Muscle layer of duodenum (tissue), 2 donors: ENCODE measurements around the gene ADD3.
"Not testable (repeated sequence)": the region's sequence is repeated elsewhere in the genome, so short reads cannot be mapped to it uniquely, and the experiment has no call there.

Experiments
- H3K27ac ChIP-seq: one replicate; pipeline ENCODE4 v1.7.0; 2013; ENCODE audit warnings: mild to moderate bottlenecking, low read length
- H3K27me3 ChIP-seq: one replicate; pipeline ENCODE4 v1.7.0; 2013; ENCODE audit warnings: low read depth, mild to moderate bottlenecking, control low read depth, low read length
- H3K36me3 ChIP-seq, 2 donors: one replicate each; pipeline ENCODE4 v1.7.0; 2013; ENCODE audit warnings: low read length in 2 of 2, control low read depth in 1 of 2, mild to moderate bottlenecking in 1 of 2; ENCODE audit not compliant: insufficient read depth in 2 of 2, control insufficient read depth in 1 of 2
- H3K4me1 ChIP-seq, 2 donors: one replicate each; pipeline ENCODE4 v1.7.0; 2013; ENCODE audit warnings: low read length in 2 of 2, mild to moderate bottlenecking in 2 of 2, control low read depth in 1 of 2, moderate library complexity in 1 of 2; ENCODE audit not compliant: insufficient read depth in 2 of 2, control insufficient read depth in 1 of 2
- H3K4me3 ChIP-seq, 2 donors: one replicate each; pipeline ENCODE4 v1.7.0; 2013; ENCODE audit warnings: low read length in 2 of 2, low read depth in 1 of 2, mild to moderate bottlenecking in 1 of 2
- H3K9me3 ChIP-seq, 2 donors: one replicate each; pipeline ENCODE4 v1.7.0; 2013; ENCODE audit warnings: low read length in 2 of 2, control low read depth in 1 of 2, mild to moderate bottlenecking in 1 of 2; ENCODE audit not compliant: control insufficient read depth in 1 of 2
- donor health status: healthy.

ADD3 gene

GRCh38 chr10:110093722-110094121, 85.9 kb downstream of the ADD3 start:
- H3K9me3 ChIP-seq, result no peaks in the 10 kb centered on the region
- no peaks in the 10 kb centered on the region for H3K4me1 ChIP-seq
- no peaks in the 10 kb centered on the region for H3K36me3 ChIP-seq
- no peak overlapping the region for H3K4me3 ChIP-seq
- no peaks in the 10 kb centered on the region for H3K27me3 ChIP-seq
- H3K27ac ChIP-seq, result no peak overlapping the region

DNA sequence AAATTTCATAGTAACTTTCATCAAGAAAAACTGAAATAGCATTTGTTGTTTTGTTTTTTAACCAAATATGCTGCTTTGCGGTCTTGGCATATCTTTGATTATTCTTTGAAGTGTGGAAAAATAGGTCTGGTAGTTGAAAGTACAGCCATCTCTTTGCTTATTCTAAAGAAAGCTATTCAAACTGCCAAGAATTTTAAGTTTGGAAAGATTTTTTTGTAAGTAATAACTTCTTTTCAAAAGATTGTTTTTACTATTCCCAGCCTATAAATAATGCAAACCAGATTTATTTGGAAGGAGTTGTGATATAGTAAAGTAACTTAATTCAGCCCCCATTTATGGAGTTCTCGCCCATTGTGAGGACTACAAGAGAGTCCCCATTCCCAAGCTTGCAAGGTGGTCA, 87.0 kb downstream of the ADD3 start:
- H3K27me3 ChIP-seq, result no peaks in the 10 kb centered on the region
- H3K9me3 ChIP-seq, result no peaks in the 10 kb centered on the region
- no peak overlapping the region for H3K27ac ChIP-seq
- peaks cover 0 to 3% of the 10 kb centered on the region in 2 donors for H3K4me1 ChIP-seq
- no peaks in the 10 kb centered on the region for H3K36me3 ChIP-seq
- no peak overlapping the region for H3K4me3 ChIP-seq

DNA sequence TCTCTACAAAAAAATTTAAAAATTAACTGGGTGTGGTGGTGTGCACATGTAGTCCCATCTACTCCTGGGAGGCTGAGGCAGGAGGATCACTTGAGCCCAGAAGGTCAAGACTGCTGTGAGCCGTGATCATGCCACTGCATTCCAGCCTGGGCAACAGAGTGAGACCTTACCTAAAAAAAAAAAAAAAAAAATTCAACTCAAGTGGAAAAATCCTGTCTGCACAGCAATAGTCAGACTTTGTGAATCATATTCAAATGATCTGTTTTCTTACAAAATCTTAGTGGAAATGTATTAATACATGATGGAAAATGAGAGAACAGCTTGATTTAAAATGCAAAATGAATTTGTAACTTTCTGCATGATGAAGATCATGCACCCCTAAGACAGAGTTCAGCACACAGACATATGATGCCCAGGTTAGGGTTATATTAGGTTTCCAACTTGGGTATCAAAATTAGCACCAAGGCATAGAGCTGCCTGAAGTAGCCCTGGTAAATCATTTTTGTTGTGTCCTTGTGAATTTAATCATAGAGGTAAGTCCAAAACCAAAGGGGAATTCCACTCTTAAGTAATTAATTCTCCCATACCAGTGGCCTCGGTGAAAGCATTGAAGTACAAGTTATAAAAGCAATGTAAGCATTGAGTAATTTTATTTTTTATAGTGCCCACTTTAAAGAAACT, 93.8 kb downstream of the ADD3 start:
- no peak overlapping the region for H3K27ac ChIP-seq
- no peaks in the 10 kb centered on the region for H3K9me3 ChIP-seq
- H3K4me3 ChIP-seq, result no peak overlapping the region
- peaks cover 0 to 4% of the 10 kb centered on the region in 2 donors for H3K4me1 ChIP-seq
- H3K27me3 ChIP-seq, result no peaks in the 10 kb centered on the region
- H3K36me3 ChIP-seq, result peaks cover 12 to 26% of the 10 kb centered on the region in 2 donors

DNA sequence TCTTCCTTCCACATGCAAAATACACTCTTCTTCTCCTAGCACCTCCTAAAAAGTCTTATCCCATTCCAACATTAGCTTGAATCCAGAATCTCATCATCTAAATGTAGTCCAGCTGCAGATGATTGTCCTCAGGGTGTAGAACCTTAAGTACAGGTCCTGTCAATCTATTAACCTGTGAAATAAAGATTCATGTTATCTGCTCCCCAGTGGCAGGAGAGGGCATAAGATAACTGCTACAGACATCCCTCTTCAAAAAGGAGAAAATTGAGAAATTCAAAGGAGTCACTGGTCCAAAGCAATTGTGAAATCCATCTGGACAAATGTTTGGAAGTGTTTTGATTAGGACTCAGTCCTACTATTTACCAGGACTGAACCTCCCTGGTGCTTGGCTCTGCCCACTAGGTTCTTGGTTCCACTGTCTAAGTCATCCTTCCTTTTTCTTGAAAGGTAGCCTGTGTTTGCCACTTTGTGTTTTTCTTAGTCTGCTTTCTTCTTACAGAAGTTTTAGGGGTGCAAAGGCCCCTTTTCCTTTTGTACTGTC, 96.2 kb downstream of the ADD3 start:
- peaks cover 12 to 26% of the 10 kb centered on the region in 2 donors for H3K36me3 ChIP-seq

DNA sequence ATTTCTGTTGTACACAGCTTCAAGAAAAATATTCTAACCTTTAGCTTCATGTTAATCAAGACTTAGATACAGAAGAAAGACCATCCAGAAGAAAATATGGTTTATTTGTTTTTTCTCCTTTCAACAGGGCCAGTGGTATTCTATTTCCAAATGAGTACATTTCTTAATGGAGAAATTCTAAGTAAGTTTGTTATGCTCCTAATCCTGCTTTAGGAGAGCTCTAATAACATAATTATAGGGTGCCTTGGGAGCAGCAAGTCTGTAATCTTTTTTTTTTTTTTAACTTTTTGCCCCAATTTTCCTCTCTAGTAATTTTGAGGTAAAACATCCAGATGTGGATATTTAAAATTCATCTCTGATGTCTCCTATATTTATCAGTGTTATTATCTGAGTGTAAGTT, 98.1 kb downstream of the ADD3 start:
- Histone ChIP-seq H3K4me3 (no peak overlapping the region), H3K27ac (no peak overlapping the region), H3K4me1 (peaks cover 0 to 6% of the 10 kb centered on the region in 2 donors), H3K9me3 (no peaks in the 10 kb centered on the region), H3K36me3 (peaks cover 11 to 22% of the 10 kb centered on the region in 2 donors), H3K27me3 (no peaks in the 10 kb centered on the region)

More for the DNA sequence above, 96.2 kb downstream of the ADD3 start:
- H3K27ac ChIP-seq, result no peak overlapping the region
- no peaks in the 10 kb centered on the region for H3K27me3 ChIP-seq
- H3K4me1 ChIP-seq, result peaks cover 0 to 5% of the 10 kb centered on the region in 2 donors
- no peaks in the 10 kb centered on the region for H3K9me3 ChIP-seq
- no peak overlapping the region for H3K4me3 ChIP-seq

GRCh38 chr10:110107430-110107829, 99.6 kb downstream of the ADD3 start:
- peaks cover 0 to 6% of the 10 kb centered on the region in 2 donors for H3K4me1 ChIP-seq
- no peaks in the 10 kb centered on the region for H3K9me3 ChIP-seq
- peaks cover 9 to 11% of the 10 kb centered on the region in 2 donors for H3K36me3 ChIP-seq
- H3K27ac ChIP-seq, result no peak overlapping the region
- no peak overlapping the region for H3K4me3 ChIP-seq
- H3K27me3 ChIP-seq, result no peaks in the 10 kb centered on the region

- Histone ChIP-seq H3K4me1 (peaks cover 0 to 6% of the 10 kb centered on the region in 2 donors), H3K9me3 (no peaks in the 10 kb centered on the region), H3K36me3 (peaks cover 11 to 14% of the 10 kb centered on the region in 2 donors), H3K27me3 (no peaks in the 10 kb centered on the region), H3K4me3 (no peak overlapping the region), H3K27ac (no peak overlapping the region)
These were observed 100.1 kb downstream of the ADD3 start for GRCh38 chr10:110107887-110108286.

DNA sequence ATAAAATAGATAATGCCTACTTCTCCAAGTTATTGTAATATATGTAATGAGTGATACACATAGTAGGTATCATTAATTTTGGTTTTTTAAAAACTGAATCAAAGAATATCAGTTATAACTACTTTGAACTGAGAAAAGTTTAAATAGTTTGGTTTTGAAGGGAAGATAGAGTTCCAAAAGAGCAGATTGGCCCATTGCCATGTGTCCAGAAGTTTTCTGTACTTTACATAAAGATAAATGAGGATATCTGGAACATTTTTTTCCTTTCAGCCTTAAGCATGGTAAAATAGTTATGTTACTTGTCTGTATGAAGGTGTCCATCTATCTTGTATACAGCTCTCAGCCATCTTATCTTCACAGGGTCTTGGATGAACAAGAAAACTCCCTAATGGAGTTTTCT, 101.7 kb downstream of the ADD3 start:
- Histone ChIP-seq H3K36me3 (peaks cover 9 to 21% of the 10 kb centered on the region in 2 donors), H3K27ac (no peak overlapping the region), H3K27me3 (no peaks in the 10 kb centered on the region), H3K9me3 (no peaks in the 10 kb centered on the region), H3K4me1 (peaks cover 0 to 6% of the 10 kb centered on the region in 2 donors), H3K4me3 (no peak overlapping the region)

GRCh38 chr10:110110338-110110737, 102.6 kb downstream of the ADD3 start:
- H3K9me3 ChIP-seq, result no peaks in the 10 kb centered on the region
- H3K4me1 ChIP-seq, result peaks cover 0 to 6% of the 10 kb centered on the region in 2 donors
- no peak overlapping the region for H3K27ac ChIP-seq
- H3K27me3 ChIP-seq, result no peaks in the 10 kb centered on the region
- H3K4me3 ChIP-seq, result no peak overlapping the region
- peaks cover 12 to 18% of the 10 kb centered on the region in 2 donors for H3K36me3 ChIP-seq

GRCh38 chr10:110113670-110114337, 106.0 kb downstream of the ADD3 start:
- Histone ChIP-seq H3K27ac (no peak overlapping the region), H3K9me3 (no peaks in the 10 kb centered on the region), H3K4me3 (no peak overlapping the region), H3K36me3 (peaks cover 20 to 36% of the 10 kb centered on the region in 2 donors), H3K4me1 (peaks cover 0 to 6% of the 10 kb centered on the region in 2 donors), H3K27me3 (no peaks in the 10 kb centered on the region)

GRCh38 chr10:110114668-110115067, 106.9 kb downstream of the ADD3 start:
- H3K27ac ChIP-seq, H3K4me3 ChIP-seq, H3K27me3 ChIP-seq, H3K9me3 ChIP-seq, H3K4me1 ChIP-seq: not testable (repeated sequence)
- peaks cover 20 to 36% of the 10 kb centered on the region in 2 donors for H3K36me3 ChIP-seq
